GM12891 (cell line): ENCODE data around the gene FSTL5.

ENCODE experiments used
- POLR2A ChIP-seq: IDR thresholded peaks from 2 replicates; pipeline ENCODE4 v1.6.1; 2011; ENCODE audit warnings: low read depth, low read length, control low read depth
- POLR2AphosphoS5 ChIP-seq: IDR thresholded peaks from 2 replicates; pipeline ENCODE4 v1.6.1; 2011; ENCODE audit warnings: low read depth, low read length, control low read depth
- POU2F2 ChIP-seq: IDR thresholded peaks from 2 replicates; pipeline ENCODE4 v1.6.1; 2011; ENCODE audit warnings: low read depth, mild to moderate bottlenecking, control low read depth, low read length, moderate library complexity
- TAF1 ChIP-seq: IDR thresholded peaks from 2 replicates; pipeline ENCODE4 v1.6.1; 2011; ENCODE audit warnings: low read depth, low read length, control low read depth

GRCh38 chr4:161990721-161991120 lies 173.1 kb downstream of the FSTL5 start:
- TF ChIP-seq POLR2AphosphoS5, result no peak
- no peak for TF ChIP-seq POLR2A
- no peak for TF ChIP-seq POU2F2
- no peak for TF ChIP-seq TAF1
